ENCODE measurements around the gene SPTAN1.
"Not testable (repeated sequence)": the region's sequence is repeated elsewhere in the genome, so short reads cannot be mapped to it uniquely, and the experiment has no call there.

SPTAN1 gene

DNA sequence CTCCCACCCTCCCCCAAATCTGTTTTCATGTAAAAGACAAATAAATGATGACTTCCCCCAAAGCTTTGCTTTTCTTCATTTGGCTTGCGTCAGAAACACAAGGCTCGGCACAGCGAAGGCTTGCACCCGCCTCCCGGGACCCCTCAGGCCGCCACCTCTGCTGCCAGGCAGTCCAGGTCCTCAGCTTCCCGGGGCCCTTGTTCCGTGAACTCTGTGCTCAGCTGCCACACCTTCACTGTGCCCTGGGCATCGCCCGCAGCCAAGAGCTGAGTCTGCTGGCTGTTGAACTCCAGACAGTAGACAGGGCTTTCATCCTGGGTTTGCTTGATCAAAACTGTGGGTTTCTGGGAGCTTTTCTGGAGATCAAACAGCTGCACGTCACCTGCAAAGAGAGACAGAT lies 81.2 kb downstream of the SPTAN1 start:
- no peak for DNase-seq (ENCODE audit: low read depth)

DNA sequence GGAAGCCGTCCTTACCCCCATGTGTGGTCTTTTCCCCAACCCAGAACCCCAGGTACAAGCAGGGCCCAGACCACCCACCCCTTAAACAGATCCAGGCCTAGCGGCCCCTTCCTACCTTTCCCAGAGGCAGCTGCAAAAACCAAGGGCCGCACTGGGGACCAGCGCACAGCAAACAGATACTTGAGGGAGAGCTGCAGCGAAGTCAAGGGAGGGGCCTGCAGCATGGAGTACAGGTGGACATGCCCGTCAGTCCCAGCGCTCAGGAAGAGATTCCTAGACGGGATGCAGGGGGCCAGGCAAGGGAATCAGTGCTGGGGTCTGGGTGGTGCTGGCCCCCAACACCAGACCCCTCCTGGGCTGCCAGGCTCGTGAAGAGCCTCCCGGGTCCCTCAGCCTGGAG lies 81.7 kb downstream of the SPTAN1 start:
- DNase-seq (ENCODE audit: low read depth) = no peak

DNA sequence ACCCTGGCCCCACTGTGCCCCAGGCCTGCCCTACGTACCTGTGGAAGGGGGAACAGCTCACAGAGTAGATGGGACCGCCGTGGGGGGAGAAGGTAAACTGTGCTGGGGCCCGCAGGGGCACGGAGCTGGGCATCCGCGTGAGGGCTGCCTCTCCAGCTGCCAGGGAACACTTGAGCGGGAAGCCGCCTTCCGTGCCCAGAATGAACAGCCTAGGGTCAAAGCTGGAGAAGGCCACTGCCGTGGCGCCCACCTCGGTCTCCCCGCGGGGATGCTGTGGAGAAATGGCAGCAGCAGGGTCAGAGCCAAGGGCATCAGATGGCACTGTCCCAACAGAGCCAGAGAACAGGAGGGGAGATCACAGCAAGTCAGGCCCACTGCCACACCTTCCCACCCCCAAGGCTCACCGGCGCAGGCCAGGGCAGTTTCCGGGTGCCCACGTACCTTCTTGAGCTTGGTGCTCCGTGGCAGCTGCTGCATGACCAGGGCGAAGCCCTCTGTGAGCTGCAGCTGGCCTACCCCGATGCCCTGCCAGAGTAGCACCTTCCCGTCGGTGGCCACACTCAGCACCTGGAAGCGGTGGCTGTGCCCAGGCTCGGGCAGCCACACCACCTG lies 82.4 kb downstream of the SPTAN1 start:
- DNase-seq (ENCODE audit: low read depth) = no peak

DNA sequence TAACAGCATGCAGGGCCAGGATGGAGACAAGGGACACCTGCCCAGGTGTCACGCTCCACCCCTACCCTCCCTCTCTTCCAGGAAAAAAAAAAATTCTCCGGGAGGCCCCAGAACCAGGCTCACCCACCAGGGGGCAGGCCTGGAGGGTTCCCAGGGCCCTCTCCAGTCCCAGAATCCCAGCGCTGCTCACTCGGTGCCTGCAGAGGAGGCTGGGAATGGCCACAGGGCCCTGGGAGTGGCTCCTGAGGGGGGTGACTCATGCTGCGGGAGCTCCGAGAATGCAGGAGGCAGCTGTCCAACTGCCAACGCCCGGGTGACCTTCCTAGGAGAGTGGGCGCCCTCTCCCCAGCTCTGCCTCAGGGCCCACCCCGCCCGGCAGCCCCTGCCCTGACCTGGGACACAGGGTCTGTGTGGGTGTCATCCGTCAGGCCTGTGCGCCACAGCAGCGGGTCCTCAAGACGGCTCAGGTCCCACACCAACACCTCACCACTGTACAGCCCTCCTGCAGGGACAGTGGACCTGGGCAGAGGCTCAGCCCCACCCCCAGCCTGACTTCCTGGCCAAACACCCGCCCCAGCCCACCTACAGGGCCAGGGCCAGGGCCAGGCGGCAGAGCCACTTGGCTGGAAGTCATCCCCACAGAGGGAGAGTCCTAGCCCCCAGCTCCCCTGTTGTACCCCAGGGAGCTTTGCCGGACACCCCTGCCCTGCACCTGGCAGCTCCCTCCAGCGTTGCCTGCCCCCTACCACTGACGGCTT lies 83.1 kb downstream of the SPTAN1 start:
- no peak for DNase-seq (ENCODE audit: low read depth)

DNA sequence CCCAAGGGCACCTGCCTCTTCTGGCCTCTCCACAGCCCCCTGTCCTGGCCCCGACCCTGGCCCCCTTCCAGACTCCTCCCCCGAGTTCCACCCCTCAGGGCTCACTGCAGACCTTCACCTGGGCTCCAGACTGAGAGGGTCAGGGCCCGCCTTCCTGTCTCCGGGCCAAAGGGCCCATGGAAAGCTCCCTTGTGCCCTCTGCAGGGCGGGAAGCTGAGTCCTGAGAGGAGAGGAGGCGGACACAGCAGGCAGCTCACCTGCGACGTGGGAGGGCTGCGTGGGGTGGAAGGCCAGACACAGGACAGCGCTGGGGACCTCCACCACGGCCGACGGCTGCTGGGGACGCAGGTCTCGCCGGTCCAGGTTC lies 83.6 kb downstream of the SPTAN1 start:
- DNase-seq (ENCODE audit: low read depth) = no peak

DNA sequence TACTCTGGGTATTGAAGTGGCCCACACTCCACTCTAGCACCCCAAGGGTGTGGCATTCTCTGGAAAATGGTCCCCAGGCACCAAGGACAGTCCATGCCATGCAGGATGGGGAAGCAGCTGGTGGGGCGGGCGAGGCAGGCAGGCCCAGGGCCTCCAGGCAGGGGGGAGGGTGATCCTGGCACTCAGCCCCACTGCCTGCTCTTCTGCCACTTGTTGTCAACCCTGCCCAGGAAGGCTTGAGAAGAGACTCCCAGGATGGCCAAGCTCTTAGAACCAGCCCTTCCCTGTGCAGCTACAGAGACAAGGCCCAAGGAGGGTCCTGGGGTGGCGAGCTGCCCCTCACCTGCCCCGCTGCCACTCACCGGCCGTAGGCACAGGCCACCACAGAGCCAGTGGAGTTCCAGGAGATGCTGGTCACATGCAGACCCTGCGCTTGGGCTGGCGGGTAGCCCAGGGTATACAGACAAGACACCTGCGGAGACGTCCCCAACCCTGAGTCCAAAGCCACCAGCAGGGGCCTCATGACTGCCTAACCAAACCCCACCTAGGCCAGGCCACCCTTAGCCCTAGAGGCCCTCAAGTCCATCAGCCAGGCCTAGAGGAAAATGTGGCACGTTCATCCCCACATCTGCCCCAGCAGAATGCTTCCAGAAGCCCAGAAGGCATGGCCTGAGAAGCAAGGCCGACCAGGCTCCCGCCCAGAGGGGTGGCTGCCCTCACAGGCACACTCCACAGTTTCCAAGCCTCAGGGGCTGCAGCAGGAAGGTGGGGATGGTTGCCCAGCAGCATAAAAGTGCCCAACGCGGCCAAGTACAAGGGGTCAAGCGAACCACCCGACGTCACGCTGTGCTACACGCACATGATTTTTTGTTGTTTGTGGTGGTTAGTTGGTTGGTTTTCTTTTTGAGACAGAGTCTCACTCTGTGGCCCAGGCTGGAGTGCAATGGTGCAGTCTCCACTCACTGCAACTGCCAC lies 84.5 kb downstream of the SPTAN1 start:
- DNase-seq (ENCODE audit: low read depth) = no peak

- DNase-seq (ENCODE audit: low read depth) = no peak
Measured at GRCh38 chr9:128637656-128638055, 85.3 kb downstream of the SPTAN1 start.

- DNase-seq (ENCODE audit: low read depth) = no peak
Measured at GRCh38 chr9:128638580-128638979, 86.2 kb downstream of the SPTAN1 start.

DNA sequence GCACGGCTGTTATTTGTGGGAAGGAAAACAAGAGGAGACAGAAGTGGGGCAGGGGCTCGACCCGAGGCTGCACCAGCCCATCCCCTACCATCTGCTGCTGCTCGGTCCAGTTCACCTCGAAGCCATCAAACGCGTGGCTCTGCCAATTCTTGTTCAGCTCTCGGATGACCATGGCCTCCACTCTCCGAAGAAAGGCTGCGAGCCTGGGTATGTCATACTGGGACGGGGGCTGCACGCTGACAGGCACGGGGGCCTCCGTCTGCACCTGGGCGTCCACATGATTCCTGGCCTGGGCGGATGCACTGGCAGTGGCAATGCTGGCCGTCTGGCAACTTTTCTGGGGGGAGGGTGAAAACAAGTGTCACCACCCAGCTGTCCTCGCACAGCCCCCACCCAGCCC lies 88.2 kb downstream of the SPTAN1 start:
- DNase-seq (ENCODE audit: low read depth) = no peak

GRCh38 chr9:128642675-128643245 lies 90.4 kb downstream of the SPTAN1 start:
- DNase-seq (ENCODE audit: low read depth) = no peak

- no peak for DNase-seq (ENCODE audit: low read depth)
Measured at GRCh38 chr9:128643519-128644300, 91.3 kb downstream of the SPTAN1 start.

DNA sequence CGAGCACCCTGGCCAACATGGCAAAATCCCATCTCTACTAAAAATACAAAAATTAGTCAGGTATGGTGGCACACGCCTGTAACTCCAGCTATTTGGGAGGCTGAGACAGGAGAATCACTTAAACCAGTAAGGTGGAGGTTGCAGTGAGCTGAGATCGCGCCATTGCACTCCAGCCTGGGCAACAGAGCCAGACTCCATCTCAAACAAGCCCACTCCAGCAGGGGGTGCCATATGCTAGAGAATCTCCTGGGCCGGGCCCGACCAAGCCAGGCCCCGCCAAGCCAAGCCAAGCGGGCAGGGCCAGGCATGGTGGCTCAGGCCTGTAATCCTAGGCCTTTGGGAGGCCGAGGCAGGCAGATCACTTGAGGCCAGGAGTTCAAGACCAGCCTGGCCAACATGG lies 95.8 kb downstream of the SPTAN1 start:
- peak; percentile 54 for DNase-seq (ENCODE audit: low read depth)

- DNase-seq (ENCODE audit: low read depth) = no peak
Measured at GRCh38 chr9:128651798-128652197, 99.4 kb downstream of the SPTAN1 start.

DNA sequence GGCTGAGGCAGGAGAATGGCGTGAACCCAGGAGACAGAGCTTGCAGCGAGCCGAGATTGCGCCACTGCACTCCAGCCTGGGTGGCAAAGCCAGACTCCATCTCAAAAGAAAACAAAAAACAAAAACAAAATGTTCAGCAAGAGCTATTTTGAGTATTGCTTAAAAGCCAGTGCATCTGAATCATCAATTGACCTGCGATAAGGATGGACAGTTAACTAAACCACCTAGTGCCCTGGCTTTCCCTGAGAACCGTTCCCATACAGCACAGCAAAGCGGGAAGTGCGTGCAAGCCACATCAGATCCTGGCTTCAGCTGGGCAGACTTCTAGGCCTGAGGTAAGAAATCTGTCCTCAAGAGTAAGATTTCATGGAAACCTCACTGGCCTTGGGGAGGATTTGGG lies 101.5 kb downstream of the SPTAN1 start:
- DNase-seq (ENCODE audit: low read depth) = no peak

GRCh38 chr9:128654481-128654880 lies 102.1 kb downstream of the SPTAN1 start:
- DNase-seq (ENCODE audit: low read depth) = no peak

DNA sequence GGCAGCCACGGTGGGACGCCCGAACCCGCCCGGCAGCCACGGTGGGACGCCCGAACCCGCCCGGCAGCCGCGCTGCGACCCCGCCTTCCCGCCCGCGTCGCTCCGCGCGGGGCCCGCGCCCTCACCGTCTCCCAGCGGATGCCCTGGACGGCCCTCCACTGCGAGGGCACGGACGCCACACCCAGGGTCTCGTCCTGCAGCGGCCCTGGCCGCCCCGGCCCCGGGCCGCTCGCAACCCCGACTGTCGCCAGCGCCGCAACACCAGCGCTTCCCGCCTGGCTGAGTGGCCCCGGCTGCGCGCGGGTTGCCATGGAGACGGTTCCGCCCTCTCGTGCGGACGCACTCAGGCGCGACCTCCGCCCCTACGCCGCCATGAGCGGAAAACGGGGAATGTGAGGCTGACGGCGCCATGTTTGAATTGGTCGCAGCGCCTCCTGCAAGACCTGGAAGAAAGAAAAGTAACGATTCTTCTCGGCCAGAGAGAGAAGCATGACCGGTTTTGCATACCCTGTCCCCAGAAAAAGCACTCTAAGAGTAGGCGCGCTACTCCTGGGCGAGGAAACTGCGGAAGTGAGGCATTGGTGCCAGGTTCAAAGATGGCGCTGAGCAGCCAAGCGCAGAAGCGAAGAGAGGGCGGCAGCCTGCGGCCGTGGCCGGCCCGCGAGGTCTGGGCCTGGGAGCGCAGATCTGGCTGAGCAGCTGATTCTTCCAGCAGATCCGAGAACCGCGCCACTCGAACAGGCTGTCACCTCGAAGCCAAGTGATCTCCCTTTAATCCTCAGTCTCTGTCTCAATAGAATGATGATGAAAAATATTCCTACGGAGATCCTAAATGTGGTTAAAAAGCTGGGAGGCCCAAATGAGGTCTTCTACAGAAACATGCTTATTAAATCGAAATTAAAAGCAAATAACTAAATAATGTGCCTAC lies 104.3 kb downstream of the SPTAN1 start, which contains the start of gene DYNC2I2:
Gene DYNC2I2 (minus strand): TSS at position 432 of the 928 bp plus-strand sequence. CDS start 121 bp downstream, at position 311.
- peak; percentile 95 for DNase-seq (ENCODE audit: low read depth)

DNA sequence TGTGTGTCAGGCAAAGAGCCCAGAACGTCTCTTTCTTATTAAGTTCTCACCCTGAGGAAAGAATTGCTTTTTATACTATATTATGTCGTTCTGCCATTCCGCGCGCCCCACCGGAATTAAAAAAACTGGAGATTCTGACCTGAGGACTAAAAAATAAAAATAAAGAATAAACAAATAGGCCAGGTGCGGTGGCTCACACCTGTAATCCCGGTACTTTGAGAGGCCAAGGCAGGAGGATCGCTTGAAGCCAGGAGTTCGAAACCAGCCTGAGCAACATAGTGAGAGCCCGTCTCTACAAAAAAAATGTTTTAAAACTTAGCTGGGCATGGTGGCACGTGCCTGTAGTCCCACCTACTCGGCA lies 104.9 kb downstream of the SPTAN1 start:
- DNase-seq (ENCODE audit: low read depth) = no peak

DNA sequence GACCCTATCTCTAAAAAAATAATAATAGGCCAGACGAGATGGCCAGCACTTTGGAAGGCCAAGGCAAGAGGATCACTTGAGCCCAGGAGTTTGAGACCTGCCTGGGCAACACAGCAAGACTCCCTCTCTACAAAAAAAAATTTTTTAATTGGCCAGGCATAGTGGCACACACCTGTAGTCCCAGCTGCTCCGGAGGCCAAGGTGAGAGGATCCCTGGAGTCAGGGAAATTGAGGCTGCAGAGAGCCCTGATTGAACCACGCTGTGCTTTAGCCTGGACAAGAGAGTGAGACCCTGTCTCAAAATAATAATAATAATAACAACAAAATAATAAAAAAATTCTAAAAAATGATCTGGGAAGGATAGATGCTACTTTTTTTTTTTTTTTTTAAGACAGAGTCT lies 105.4 kb downstream of the SPTAN1 start:
- DNase-seq (ENCODE audit: low read depth) = no peak

- not testable (repeated sequence) for DNase-seq (ENCODE audit: low read depth)
Measured at GRCh38 chr9:128666481-128666941, 114.1 kb downstream of the SPTAN1 start.

DNA sequence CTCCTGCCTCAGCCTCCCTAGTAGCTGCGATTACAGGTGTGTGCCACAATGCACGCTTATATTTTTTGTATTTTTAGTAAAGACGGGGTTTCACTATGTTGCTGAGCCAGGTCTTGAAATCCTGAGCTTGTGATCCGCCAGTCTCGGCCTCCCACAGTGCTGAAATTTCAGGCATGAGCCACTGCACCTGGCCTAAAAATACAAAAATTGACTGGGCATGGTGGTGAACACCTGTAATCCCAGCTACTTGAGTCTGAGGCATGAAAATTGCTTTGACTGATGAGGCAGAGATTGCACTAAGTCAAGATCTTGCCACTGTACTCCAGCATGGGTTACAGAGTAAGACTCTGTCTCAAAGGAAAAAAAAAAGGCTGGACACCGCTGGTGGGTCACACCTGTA lies 117.4 kb downstream of the SPTAN1 start:
- DNase-seq (ENCODE audit: low read depth) = no peak
